Skeletal muscle satellite cell (primary cell): ENCODE measurements around the gene SORL1.
"Not testable (repeated sequence)": the region's sequence is repeated elsewhere in the genome, so short reads cannot be mapped to it uniquely, and the experiment has no call there.

Experiments
- H3K27me3 ChIP-seq: 2 replicates; pipeline ENCODE4 v1.7.0; 2013; ENCODE audit warnings: low read length; ENCODE audit not compliant: control insufficient read depth, insufficient read depth
- H3K36me3 ChIP-seq: 2 replicates; pipeline ENCODE4 v1.7.0; 2013; ENCODE audit warnings: mild to moderate bottlenecking, control low read depth, low read length; ENCODE audit not compliant: insufficient read depth
- H3K4me1 ChIP-seq: 2 replicates; pipeline ENCODE4 v1.7.0; 2013; ENCODE audit warnings: low read length; ENCODE audit not compliant: control insufficient read depth, insufficient read depth
- H3K4me2 ChIP-seq: 2 replicates; pipeline ENCODE4 v1.7.0; 2013; ENCODE audit warnings: mild to moderate bottlenecking, low read length
- H3K4me3 ChIP-seq: 2 replicates; pipeline ENCODE4 v1.7.0; 2013; ENCODE audit warnings: low read length
- H3K9ac ChIP-seq: 2 replicates; pipeline ENCODE4 v1.7.0; 2013; ENCODE audit warnings: mild to moderate bottlenecking, low read depth, low read length, moderate library complexity
- H3K9me3 ChIP-seq: replicated peaks from 2 replicates; pipeline ENCODE4 v1.7.0; 2013; ENCODE audit warnings: mild to moderate bottlenecking, control low read depth, low read length

Gene SORL1

DNA sequence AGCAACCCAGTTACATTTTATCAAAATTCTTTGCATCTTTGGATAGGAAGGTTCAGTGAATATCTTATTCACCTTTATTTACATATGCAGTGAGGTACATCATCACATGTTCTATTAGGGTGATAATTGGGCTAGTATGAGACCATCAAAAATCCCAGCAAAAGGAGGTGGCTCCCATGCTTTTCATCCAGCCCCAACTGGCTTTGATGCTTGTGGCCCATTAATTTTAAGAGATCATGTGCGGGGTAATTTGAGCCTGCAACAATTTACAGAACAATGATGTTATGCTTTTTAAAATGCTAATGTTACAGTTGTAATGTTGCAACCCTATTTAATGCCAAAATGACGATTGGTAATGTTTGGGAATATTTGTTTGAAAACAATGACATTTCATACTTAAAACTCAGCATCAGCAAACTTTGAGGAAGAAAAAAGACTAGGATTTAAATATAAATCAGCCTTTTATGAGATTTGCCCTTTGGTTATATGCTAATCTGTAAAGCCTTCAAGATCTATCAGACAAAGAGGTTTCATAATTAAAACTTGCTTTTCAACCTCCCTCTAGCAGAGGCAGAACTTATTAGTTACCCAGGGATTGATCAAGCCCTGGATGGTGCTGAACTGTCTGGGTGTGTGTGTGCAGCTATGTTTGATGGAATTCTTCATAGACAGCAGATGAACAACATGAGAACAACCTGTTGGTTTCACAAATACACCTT, 184.1 kb downstream of the SORL1 start:
- no peaks in the 10 kb centered on the region for H3K9me3 ChIP-seq
- H3K9ac ChIP-seq = no peak overlapping the region
- no peak overlapping the region for H3K4me2 ChIP-seq
- peaks cover 23% of the 10 kb centered on the region for H3K4me1 ChIP-seq
- H3K36me3 ChIP-seq = no peaks in the 10 kb centered on the region
- no peaks in the 10 kb centered on the region for H3K27me3 ChIP-seq
- H3K4me3 ChIP-seq = no peak overlapping the region

DNA sequence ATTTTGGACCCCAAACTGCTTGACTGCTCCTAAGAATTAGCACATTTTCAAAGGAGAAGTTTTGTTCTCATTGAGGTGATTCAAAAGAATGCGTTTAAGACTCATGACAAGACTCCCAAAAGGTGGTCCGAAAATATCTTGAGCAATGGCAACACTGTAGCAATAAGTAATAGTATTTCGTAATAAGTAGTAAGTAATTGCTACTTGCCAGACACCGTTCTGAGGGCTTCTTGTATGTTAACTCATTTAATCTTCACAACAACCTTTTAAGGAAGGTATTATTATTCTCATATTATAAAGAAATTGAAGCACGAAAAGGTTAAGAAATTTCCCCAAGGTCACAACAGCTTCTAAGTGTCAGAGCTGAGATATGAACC, 184.7 kb downstream of the SORL1 start:
- Histone ChIP-seq H3K4me3 (no peak overlapping the region), H3K4me2 (no peak overlapping the region), H3K9ac (no peak overlapping the region), H3K9me3 (no peaks in the 10 kb centered on the region), H3K36me3 (no peaks in the 10 kb centered on the region), H3K4me1 (peaks cover 22% of the 10 kb centered on the region), H3K27me3 (no peaks in the 10 kb centered on the region)

- H3K4me2 ChIP-seq, H3K4me3 ChIP-seq, H3K36me3 ChIP-seq, H3K27me3 ChIP-seq, H3K9me3 ChIP-seq, H3K9ac ChIP-seq: not testable (repeated sequence)
- peaks cover 22% of the 10 kb centered on the region for H3K4me1 ChIP-seq
Measured at GRCh38 chr11:121637587-121637986, 185.5 kb downstream of the SORL1 start.

DNA sequence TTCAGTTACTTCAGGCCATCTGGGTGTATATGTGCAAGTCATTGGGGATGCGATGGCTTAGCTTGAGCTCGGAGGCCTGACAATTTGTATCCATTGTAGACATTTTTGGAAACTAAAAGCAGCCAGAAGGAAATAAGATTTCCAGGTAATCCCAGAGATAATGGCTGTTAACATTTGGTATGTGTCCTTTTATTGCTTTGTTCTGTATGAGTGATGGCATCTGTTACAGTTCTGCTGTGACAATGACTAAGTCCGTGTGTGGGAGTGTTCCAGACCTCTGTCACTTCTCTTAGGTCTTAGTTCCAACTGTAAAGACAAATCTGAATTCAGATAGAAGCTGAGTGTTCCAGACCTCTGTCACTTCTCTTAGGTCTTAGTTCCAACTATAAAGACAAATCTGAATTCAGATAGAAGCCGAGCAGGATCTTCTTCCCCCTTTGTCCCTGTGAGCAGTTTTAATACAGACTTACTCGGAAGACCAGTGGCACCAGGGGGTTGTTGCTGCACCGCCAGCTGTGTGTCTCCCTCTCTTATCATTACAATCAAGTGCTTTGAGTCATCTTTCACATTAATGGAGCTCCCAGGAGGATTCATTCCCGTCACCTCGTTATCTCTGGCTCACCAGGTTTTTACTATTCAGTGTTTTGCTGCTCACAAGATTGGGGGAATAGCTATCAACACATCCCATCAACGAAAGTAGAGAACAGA, 191.5 kb downstream of the SORL1 start:
- Histone ChIP-seq H3K9ac (no peak overlapping the region), H3K4me1 (no peaks in the 10 kb centered on the region), H3K27me3 (no peaks in the 10 kb centered on the region), H3K9me3 (no peaks in the 10 kb centered on the region), H3K4me2 (no peak overlapping the region), H3K36me3 (no peaks in the 10 kb centered on the region), H3K4me3 (no peak overlapping the region)

- no peak overlapping the region for H3K4me3 ChIP-seq
- H3K9ac ChIP-seq = no peak overlapping the region
- H3K4me2 ChIP-seq = no peak overlapping the region
- no peaks in the 10 kb centered on the region for H3K9me3 ChIP-seq
- no peaks in the 10 kb centered on the region for H3K27me3 ChIP-seq
- no peaks in the 10 kb centered on the region for H3K4me1 ChIP-seq
- H3K36me3 ChIP-seq = no peaks in the 10 kb centered on the region
Measured at GRCh38 chr11:121644187-121644512, 192.0 kb downstream of the SORL1 start.

DNA sequence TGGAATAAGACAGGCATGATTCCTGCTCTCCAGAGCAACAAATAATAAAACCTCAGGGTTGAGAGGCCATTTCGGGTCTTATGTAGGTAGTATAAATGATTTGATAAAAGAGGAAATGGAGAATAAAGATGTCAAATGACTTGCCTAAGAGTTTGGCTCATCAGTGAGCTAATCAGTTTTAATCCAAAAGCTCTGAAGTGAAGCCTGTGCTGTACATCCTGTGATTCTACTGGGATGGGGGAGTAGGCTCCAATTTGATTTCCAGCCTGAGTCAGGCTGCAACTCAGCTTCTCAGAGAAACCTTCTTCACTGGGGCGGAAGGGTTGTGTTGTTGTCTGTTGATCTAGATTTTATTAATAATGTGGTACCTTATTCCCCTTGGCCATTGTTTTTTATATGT, 192.9 kb downstream of the SORL1 start:
- Histone ChIP-seq H3K36me3 (no peaks in the 10 kb centered on the region), H3K4me3 (no peak overlapping the region), H3K4me2 (no peak overlapping the region), H3K9ac (no peak overlapping the region), H3K9me3 (no peaks in the 10 kb centered on the region), H3K27me3 (no peaks in the 10 kb centered on the region), H3K4me1 (no peaks in the 10 kb centered on the region)

DNA sequence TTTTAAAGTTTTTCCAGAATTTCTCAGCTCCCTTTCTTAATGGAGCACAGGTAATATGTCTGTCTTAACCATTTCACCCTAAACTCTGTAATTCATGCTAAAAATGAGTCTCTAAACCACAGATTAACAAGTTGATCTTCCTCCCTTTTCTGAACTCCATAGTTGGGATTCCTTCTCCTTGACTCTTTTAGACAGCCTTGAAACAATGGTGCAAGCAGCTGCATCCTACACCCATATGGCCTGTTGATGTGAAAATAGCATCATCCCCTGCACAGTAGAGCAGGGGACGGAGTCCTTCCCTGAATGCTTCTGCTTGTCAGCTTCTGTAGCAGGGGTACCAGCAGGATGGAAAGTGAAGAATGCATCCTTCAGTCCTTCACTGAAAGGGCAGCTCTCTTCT, 193.5 kb downstream of the SORL1 start:
- H3K36me3 ChIP-seq = no peaks in the 10 kb centered on the region
- H3K4me3 ChIP-seq = no peak overlapping the region

DNA sequence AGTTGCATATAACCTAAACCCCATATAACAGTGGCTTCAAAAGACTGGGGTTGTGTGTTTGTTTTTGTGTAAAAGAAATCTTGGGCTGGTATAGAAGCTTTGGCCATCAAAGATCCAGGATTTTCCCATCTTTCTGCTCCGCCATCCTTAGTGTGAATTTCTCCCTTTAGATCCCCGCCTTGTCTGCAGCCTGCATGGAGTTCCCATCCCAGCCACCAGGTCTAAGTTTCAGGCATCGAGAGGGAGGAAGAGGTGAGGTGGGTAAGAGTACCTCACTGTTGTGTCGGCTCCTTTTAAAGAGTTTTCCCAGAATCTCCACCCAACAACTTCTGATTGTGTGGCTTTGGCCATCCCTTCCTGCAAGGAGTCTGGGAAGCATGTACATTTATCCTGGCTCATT, 196.2 kb downstream of the SORL1 start:
- Histone ChIP-seq H3K27me3 (peaks cover 3% of the 10 kb centered on the region), H3K4me2 (no peak overlapping the region), H3K9ac (no peak overlapping the region), H3K4me1 (no peaks in the 10 kb centered on the region), H3K36me3 (no peaks in the 10 kb centered on the region), H3K9me3 (no peaks in the 10 kb centered on the region), H3K4me3 (no peak overlapping the region)

More for the DNA sequence above, 193.5 kb downstream of the SORL1 start:
- H3K9ac ChIP-seq = no peak overlapping the region
- H3K9me3 ChIP-seq = no peaks in the 10 kb centered on the region
- H3K4me2 ChIP-seq = no peak overlapping the region
- H3K4me1 ChIP-seq = no peaks in the 10 kb centered on the region
- H3K27me3 ChIP-seq = no peaks in the 10 kb centered on the region

DNA sequence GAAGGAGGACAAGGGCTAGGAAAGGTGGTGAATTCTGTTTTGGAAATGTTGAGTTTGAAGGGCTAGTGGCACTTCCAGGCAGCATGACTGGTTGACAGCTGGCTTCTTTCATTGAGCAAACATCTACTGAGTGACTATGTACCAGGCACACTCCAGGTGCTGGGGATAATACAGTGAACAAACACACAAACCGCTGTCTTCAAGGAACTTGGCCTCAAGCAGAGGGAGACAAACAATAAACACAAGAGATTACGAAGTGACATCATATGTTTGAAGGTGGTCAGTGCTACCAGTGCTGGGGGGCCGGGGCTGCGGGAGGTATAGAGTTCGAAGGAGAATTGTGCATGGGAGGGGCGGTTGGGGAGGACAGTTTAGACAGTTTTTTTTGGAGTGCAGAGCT, 197.7 kb downstream of the SORL1 start:
- Histone ChIP-seq H3K36me3 (no peaks in the 10 kb centered on the region), H3K9ac (no peak overlapping the region), H3K27me3 (peaks cover 3% of the 10 kb centered on the region), H3K4me3 (no peak overlapping the region), H3K4me2 (no peak overlapping the region), H3K9me3 (no peaks in the 10 kb centered on the region), H3K4me1 (peaks cover 9% of the 10 kb centered on the region)

- no peak overlapping the region for H3K4me3 ChIP-seq
Measured at GRCh38 chr11:121650351-121651256, 198.5 kb downstream of the SORL1 start.

DNA sequence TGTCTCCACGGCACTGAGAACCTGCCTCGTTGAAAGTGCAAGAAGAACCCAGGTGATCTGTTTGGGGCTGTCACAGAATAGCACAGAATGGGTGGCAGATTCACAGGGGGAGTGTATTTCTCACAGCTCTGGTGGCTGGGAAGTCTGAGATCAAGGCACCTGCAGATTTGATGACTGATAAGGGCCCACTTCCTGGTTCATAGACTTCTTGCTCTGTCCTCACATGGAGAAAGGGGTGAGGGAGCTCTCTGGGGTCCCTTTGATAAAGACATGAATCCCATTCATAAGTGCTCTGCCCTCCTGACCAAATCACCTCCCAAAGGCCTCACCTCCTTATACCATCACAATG, 199.1 kb downstream of the SORL1 start:
- no peak overlapping the region for H3K9ac ChIP-seq
- H3K36me3 ChIP-seq = no peaks in the 10 kb centered on the region
- H3K9me3 ChIP-seq = no peaks in the 10 kb centered on the region
- peaks cover 19% of the 10 kb centered on the region for H3K4me1 ChIP-seq
- H3K4me2 ChIP-seq = no peak overlapping the region
- H3K4me3 ChIP-seq = no peak overlapping the region
- H3K27me3 ChIP-seq = peaks cover 3% of the 10 kb centered on the region

More at GRCh38 chr11:121650351-121651256, 198.5 kb downstream of the SORL1 start:
- Histone ChIP-seq H3K27me3 (peaks cover 3% of the 10 kb centered on the region), H3K4me2 (no peak overlapping the region), H3K9me3 (no peaks in the 10 kb centered on the region), H3K9ac (no peak overlapping the region), H3K4me1 (peaks cover 15% of the 10 kb centered on the region), H3K36me3 (no peaks in the 10 kb centered on the region)
